MCF 10A (cell line): ENCODE data around the gene ADO. TPM values are rescaled to one million over a fixed set of nuclear protein-coding genes. Genes with fewer than 3 reads are reported as not detected.

Experiments used
- BruUV-seq: library from RNA; stranded (reverse); fragments of 400-500 nt; replicated peaks from 2 replicates; lab custom pipeline; 2021; lab: Mats Ljungman, UMichigan
- CTCF ChIA-PET: fragments of 300-600 bp; sonication (Branson Sonifier 250); formaldehyde crosslinking; extraction: SDS; loops from one replicate; lab custom pipeline; 2021; ENCODE audit warnings: antibody characterized with exemption, inconsistent platforms; lab: Yijun Ruan, JAX
- POLR2A ChIA-PET: fragments of 300-600, 350-650 bp; sonication (Branson Sonifier 250); formaldehyde crosslinking; extraction: SDS; loops from one replicate; lab custom pipeline; 2020; ENCODE audit warnings: antibody characterized with exemption, inconsistent platforms; lab: Yijun Ruan, JAX
- DNase-seq: peaks from one replicate; pipeline ENCODE4 v3.0.0-alpha.2; 2018; ENCODE audit not compliant: unreplicated experiment
- H3K27ac Mint-ChIP-seq: one replicate; pipeline ENCODE4 v1.8.0; 2022; ENCODE audit warnings: mild to moderate bottlenecking, low read depth, mixed read lengths; ENCODE audit not compliant: unreplicated experiment
- H3K27me3 Mint-ChIP-seq: one replicate; pipeline ENCODE4 v1.8.0; 2022; ENCODE audit warnings: mixed read lengths; ENCODE audit not compliant: insufficient read depth, unreplicated experiment
- H3K36me3 Mint-ChIP-seq: one replicate; pipeline ENCODE4 v1.8.0; 2022; ENCODE audit warnings: mild to moderate bottlenecking, moderate library complexity, mixed read lengths; ENCODE audit not compliant: insufficient read depth, unreplicated experiment
- H3K4me1 Mint-ChIP-seq: one replicate; pipeline ENCODE4 v1.8.0; 2022; ENCODE audit warnings: mixed read lengths; ENCODE audit not compliant: insufficient read depth, unreplicated experiment
- H3K4me3 Mint-ChIP-seq: one replicate; pipeline ENCODE4 v1.8.0; 2022; ENCODE audit warnings: mild to moderate bottlenecking, moderate library complexity, mixed read lengths; ENCODE audit not compliant: unreplicated experiment
- H3K9me3 Mint-ChIP-seq: one replicate; pipeline ENCODE4 v1.8.0; 2022; ENCODE audit warnings: mixed read lengths; ENCODE audit not compliant: unreplicated experiment
- intact Hi-C: fragments of 100-400 bp; cut with micrococcal nuclease; formaldehyde crosslinking; loops from 2 replicates; pipeline ENCODE4 v1.14.1; 2022
- total RNA-seq: library from RNA; stranded (reverse); gene quantifications from 2 replicates; pipeline ENCODE4 v1.2.3, GENCODE V29; 2022
- TF ChIP-seq, protein P1 (sequence below): fragments of 200-600 bp; IDR thresholded peaks from one replicate; pipeline ENCODE4 v1.8.0; 2022; ENCODE audit warnings: antibody characterized with exemption, mild to moderate bottlenecking; ENCODE audit not compliant: unreplicated experiment

Gene ADO
- total RNA-seq, 1 experiment from 2014 or later, result 24.3 TPM

DNA sequence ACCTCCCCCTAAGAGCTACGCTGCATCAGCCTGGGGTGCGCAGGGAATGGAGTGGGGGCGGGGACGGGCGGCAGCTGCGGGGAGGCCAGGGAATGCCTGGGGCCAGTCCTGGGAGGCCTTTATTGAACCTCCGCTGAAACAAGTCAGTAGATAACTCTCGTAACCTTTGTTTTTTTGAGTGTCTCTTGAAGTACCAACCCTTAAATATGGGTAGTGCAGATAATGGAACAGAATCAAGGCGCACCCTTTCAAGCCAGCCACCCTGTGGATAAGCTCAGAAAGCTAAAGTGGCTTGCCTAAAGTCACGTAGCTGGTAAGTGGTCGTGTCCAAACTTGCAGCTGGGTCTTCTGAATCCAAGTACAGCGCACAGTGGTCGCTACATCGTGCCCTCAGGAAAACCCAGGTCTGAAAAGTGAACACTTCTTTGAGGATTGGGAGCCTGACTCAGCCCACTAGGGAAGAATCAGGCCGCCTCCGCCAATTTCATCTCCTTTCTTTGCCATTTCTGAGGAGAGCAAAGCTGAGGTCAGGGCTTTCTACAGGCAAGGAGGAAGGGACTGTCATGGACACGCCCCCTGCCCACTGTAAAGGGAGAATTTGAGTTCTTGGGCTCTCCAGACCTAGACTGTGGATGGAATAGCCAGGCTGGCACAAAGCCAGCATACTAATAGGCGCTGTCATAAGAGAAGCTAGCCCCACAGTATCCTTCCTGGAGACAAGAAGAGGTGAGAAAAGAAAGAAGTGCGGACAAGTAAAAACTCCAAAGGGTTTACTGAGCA lies 14.8 kb downstream of the ADO start:
- intact Hi-C loops, result loop anchor here (5.0 kb wide), 2 partner anchors 382 to 572 kb away; no protein-coding TSS in a partner anchor
- no peaks in the 10 kb centered on the region for H3K27me3 Mint-ChIP-seq
- DNase-seq, result peak; percentile 21
- no peaks in the 10 kb centered on the region for H3K36me3 Mint-ChIP-seq
- BruUV-seq, result no TSS peak
- no peak overlapping the region for H3K4me3 Mint-ChIP-seq
- no peak overlapping the region for H3K27ac Mint-ChIP-seq
- H3K4me1 Mint-ChIP-seq, result peaks cover 24% of the 10 kb centered on the region
- ChIA-PET CTCF (interaction anchor here (0.6 to 3.0 kb wide), 10 partner anchors 9 to 339 kb away, joined by 3 to 23 read pairs (median 4); no protein-coding TSS in a partner anchor), POLR2A (interaction anchor here (0.9 to 5.7 kb wide), 2 partner anchors 14 to 297 kb away, joined by 3 to 94 read pairs; partner anchors contain the start of gene ADO)
- H3K9me3 Mint-ChIP-seq, result no peaks in the 10 kb centered on the region
- TF ChIP-seq, protein P1, sequence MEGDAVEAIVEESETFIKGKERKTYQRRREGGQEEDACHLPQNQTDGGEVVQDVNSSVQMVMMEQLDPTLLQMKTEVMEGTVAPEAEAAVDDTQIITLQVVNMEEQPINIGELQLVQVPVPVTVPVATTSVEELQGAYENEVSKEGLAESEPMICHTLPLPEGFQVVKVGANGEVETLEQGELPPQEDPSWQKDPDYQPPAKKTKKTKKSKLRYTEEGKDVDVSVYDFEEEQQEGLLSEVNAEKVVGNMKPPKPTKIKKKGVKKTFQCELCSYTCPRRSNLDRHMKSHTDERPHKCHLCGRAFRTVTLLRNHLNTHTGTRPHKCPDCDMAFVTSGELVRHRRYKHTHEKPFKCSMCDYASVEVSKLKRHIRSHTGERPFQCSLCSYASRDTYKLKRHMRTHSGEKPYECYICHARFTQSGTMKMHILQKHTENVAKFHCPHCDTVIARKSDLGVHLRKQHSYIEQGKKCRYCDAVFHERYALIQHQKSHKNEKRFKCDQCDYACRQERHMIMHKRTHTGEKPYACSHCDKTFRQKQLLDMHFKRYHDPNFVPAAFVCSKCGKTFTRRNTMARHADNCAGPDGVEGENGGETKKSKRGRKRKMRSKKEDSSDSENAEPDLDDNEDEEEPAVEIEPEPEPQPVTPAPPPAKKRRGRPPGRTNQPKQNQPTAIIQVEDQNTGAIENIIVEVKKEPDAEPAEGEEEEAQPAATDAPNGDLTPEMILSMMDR, result no peak

DNA sequence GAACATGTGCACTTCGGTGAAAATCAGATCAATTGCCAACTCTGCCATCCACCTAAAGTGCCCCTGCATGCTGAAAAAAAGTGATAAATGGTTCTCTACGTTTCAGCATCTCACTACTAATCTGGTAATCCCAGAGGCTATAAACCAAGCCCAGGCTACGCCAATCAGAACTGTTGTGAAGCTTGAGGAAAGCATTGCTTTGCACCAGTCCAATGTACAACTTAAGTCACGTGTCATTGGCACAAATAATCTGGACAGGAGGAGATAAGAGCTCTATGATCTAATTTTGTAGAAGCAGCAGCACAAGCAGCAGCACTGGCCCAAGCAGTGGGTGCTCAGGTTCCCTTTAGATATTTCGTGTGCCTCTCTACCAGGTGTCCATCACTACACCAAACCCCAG lies 16.1 kb downstream of the ADO start:
- intact Hi-C loops, result no loop called here
- Mint-ChIP-seq H3K27ac (no peak overlapping the region), H3K4me3 (no peak overlapping the region), H3K36me3 (no peaks in the 10 kb centered on the region), H3K9me3 (no peaks in the 10 kb centered on the region), H3K4me1 (peaks cover 22% of the 10 kb centered on the region), H3K27me3 (no peaks in the 10 kb centered on the region)
- POLR2A ChIA-PET, result no interaction called here
- TF ChIP-seq, protein P1, result no peak
- BruUV-seq, result no TSS peak
- CTCF ChIA-PET, result interaction anchor here (0.7 kb wide), 1 partner anchor 299 kb away, joined by 3 read pairs; no protein-coding TSS in a partner anchor
- no peak for DNase-seq

DNA sequence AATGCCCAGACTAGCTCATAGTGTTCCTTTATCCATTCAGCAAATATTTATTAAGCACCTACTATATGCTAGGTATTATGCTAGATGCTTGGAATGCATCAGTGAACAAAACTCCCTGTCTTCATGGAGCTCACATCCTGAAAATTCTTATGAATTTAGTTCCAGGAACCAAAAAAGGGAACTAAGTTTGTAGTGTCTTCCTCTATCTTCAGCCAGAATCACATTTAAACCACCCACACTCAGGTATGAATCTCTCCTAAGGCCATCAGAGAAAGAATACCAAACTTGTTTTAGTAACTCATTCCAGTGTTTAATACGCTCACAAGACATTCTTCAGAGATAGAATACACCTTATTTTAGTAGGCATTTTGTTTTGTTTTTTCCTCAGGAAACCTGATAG lies 21.8 kb downstream of the ADO start:
- TF ChIP-seq, protein P1, result no peak
- Mint-ChIP-seq H3K4me1 (no peaks in the 10 kb centered on the region), H3K4me3 (no peak overlapping the region), H3K9me3 (no peaks in the 10 kb centered on the region), H3K36me3 (no peaks in the 10 kb centered on the region), H3K27ac (no peak overlapping the region), H3K27me3 (no peaks in the 10 kb centered on the region)
- intact Hi-C loops, result no loop called here
- ChIA-PET POLR2A (no interaction called here), CTCF (interaction anchor here (0.6 to 1.1 kb wide), 2 partner anchors 174 to 332 kb away, joined by 3 read pairs; no protein-coding TSS in a partner anchor)
- BruUV-seq, result no TSS peak
- no peak for DNase-seq

DNA sequence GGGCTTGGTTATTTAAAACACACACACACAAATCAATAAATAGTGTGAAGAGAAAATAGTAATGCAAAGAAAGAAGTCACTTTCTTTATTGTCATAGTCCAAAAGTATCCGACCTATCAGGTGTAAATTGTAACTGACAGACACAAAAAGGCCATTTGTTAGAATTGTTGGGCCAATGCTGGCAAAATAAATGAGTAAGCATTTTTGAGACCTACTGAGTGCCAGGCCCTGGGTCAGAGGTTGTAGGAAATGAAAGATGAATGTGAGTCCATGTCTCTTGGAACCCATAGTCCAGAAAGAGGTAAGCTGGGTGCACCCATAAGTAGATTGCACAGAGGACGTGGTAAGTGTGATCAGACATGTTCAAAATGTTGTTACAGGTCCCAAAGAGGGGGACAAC lies 25.1 kb downstream of the ADO start:
- no TSS peak for BruUV-seq
- Mint-ChIP-seq H3K36me3 (no peaks in the 10 kb centered on the region), H3K4me1 (no peaks in the 10 kb centered on the region), H3K4me3 (no peak overlapping the region), H3K9me3 (no peaks in the 10 kb centered on the region), H3K27ac (no peak overlapping the region), H3K27me3 (no peaks in the 10 kb centered on the region)
- TF ChIP-seq, protein P1, result no peak
- ChIA-PET POLR2A (interaction anchor here (0.6 kb wide), 1 partner anchor 951 kb away, joined by 3 read pairs; no protein-coding TSS in a partner anchor), CTCF (interaction anchor here (0.6 to 0.7 kb wide), 2 partner anchors 40 to 783 kb away, joined by 3 read pairs; no protein-coding TSS in a partner anchor)
- intact Hi-C loops, result no loop called here
- no peak for DNase-seq
